PC-3 (cell line): ENCODE measurements around the gene CARS1.

Source experiments
- CTCF ChIP-seq: fragments of 300-600 bp; sonication (generic); conservative IDR thresholded peaks from 2 replicates; pipeline ENCODE4 v1.5.1; 2017; ENCODE audit warnings: antibody characterized with exemption, low read depth, mild to moderate bottlenecking, low read length
- EZH2 ChIP-seq: fragments of 300-600 bp; sonication (generic); IDR thresholded peaks from one replicate; pipeline ENCODE4 v1.6.1; 2017; ENCODE audit warnings: antibody characterized with exemption, mild to moderate bottlenecking, low read length; ENCODE audit not compliant: unreplicated experiment
- EZH2phosphoT487 ChIP-seq: fragments of 300-600 bp; sonication (generic); IDR thresholded peaks from 2 replicates; pipeline ENCODE4 v1.6.1; 2018; ENCODE audit warnings: mild to moderate bottlenecking, antibody characterized with exemption, low read length, borderline replicate concordance

GRCh38 chr11:3091846-3092602 lies 34.8 kb upstream of the CARS1 start:
- no peak for TF ChIP-seq EZH2
- TF ChIP-seq CTCF: peak; percentile 96
- no peak for TF ChIP-seq EZH2phosphoT487
